ENCODE data around the gene PTPN4. TPM values are rescaled to one million over a fixed set of nuclear protein-coding genes. Genes with fewer than 3 reads are reported as not detected.

The PTPN4 gene
- total and polyA plus RNA-seq, 9 donors: 6.3 to 36.3 (median 14.1) TPM

DNA sequence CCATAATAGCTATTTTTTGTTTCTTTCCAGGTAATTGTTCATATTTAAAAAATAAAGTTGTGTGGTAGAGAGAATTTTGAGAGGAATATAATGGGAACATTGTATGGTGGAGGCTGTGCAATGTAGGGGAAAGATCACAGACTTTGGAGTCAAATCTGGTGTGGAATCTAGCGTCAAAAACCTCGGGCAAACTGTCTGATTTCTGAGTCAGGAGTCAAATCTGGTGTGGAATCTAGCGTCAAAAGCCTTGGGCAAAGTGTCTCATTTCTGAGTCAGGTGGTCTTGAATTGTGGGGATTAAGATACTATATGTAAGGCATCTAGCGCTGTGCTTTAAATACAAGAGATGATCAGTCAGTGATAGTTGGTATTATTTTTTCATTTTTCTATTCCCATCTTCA, 5.1 kb downstream of the PTPN4 start:
- H3K27ac ChIP-seq (ENCODE audit: low read length): no peak overlapping the region
- H3K36me3 ChIP-seq (ENCODE audit: control insufficient read depth, insufficient read depth, low read length): no peaks in the 10 kb centered on the region
- DNase-seq: no peak
- no peaks in the 10 kb centered on the region for H3K27me3 ChIP-seq (ENCODE audit: control insufficient read depth, insufficient read depth, low read length)
- H3K9me3 ChIP-seq (replicated peaks; ENCODE audit: control insufficient read depth, low read depth, low read length): no peaks in the 10 kb centered on the region
- 83% methylated on average over 2 of the region's 4 CpGs for WGBS (ENCODE audit: insufficient coverage)
- no peaks in the 10 kb centered on the region for H3K4me1 ChIP-seq (ENCODE audit: control insufficient read depth, insufficient read depth, low read length)
- H3K4me3 ChIP-seq (ENCODE audit: low read length): no peak overlapping the region

- no peak overlapping the region for H3K4me3 ChIP-seq (ENCODE audit: low read length)
- H3K27me3 ChIP-seq (ENCODE audit: control insufficient read depth, insufficient read depth, low read length): no peaks in the 10 kb centered on the region
- WGBS (ENCODE audit: insufficient coverage): 93% methylated on average over 5 of the region's 5 CpGs
- no peak overlapping the region for H3K27ac ChIP-seq (ENCODE audit: low read length)
- H3K4me1 ChIP-seq (ENCODE audit: control insufficient read depth, insufficient read depth, low read length): no peaks in the 10 kb centered on the region
- H3K36me3 ChIP-seq (ENCODE audit: control insufficient read depth, insufficient read depth, low read length): no peaks in the 10 kb centered on the region
- no peak for DNase-seq
- H3K9me3 ChIP-seq (replicated peaks; ENCODE audit: control insufficient read depth, low read depth, low read length): no peaks in the 10 kb centered on the region
Observed at GRCh38 chr2:119765433-119766002, 5.8 kb downstream of the PTPN4 start.

DNA sequence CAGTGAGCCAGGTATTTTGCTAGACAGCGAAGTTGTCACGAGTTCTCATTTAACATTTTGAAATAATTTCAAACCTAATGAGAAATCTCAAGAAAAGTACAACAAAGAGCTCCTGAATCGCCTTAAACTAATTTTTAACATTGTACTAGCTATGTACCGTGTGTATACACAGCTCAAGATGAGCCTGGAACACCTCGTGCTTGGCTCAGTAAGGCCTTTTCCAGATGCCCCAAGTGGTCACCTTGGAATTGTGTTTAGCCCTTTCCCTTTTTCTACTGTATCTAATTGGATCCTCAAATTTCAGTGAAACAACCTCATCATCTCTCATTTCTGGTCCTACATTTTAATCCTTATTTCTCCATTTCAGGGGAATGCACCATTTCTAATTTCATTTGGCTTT, 7.2 kb downstream of the PTPN4 start:
- no peaks in the 10 kb centered on the region for H3K27me3 ChIP-seq (ENCODE audit: control insufficient read depth, insufficient read depth, low read length)
- DNase-seq: no peak
- H3K9me3 ChIP-seq (replicated peaks; ENCODE audit: control insufficient read depth, low read depth, low read length): no peaks in the 10 kb centered on the region
- no peaks in the 10 kb centered on the region for H3K4me1 ChIP-seq (ENCODE audit: control insufficient read depth, insufficient read depth, low read length)
- H3K4me3 ChIP-seq (ENCODE audit: low read length): no peak overlapping the region
- H3K27ac ChIP-seq (ENCODE audit: low read length): no peak overlapping the region
- WGBS (ENCODE audit: insufficient coverage): 66% methylated on average over 3 of the region's 5 CpGs
- no peaks in the 10 kb centered on the region for H3K36me3 ChIP-seq (ENCODE audit: control insufficient read depth, insufficient read depth, low read length)

GRCh38 chr2:119768742-119769141, 9.0 kb downstream of the PTPN4 start:
- no peaks in the 10 kb centered on the region for H3K4me1 ChIP-seq (ENCODE audit: control insufficient read depth, insufficient read depth, low read length)

GRCh38 chr2:119769645-119770044, 9.9 kb downstream of the PTPN4 start:
- H3K9me3 ChIP-seq (replicated peaks; ENCODE audit: control insufficient read depth, low read depth, low read length): peaks cover 2% of the 10 kb centered on the region
- H3K36me3 ChIP-seq (ENCODE audit: control insufficient read depth, insufficient read depth, low read length): no peaks in the 10 kb centered on the region
- no peak overlapping the region for H3K4me3 ChIP-seq (ENCODE audit: low read length)
- DNase-seq: no peak
- H3K4me1 ChIP-seq (ENCODE audit: control insufficient read depth, insufficient read depth, low read length): no peaks in the 10 kb centered on the region
- no peaks in the 10 kb centered on the region for H3K27me3 ChIP-seq (ENCODE audit: control insufficient read depth, insufficient read depth, low read length)
- WGBS (ENCODE audit: insufficient coverage): no CpG with 5 or more reads among the region's 3 CpGs
- H3K27ac ChIP-seq (ENCODE audit: low read length): no peak overlapping the region

More at GRCh38 chr2:119768742-119769141, 9.0 kb downstream of the PTPN4 start:
- no peaks in the 10 kb centered on the region for H3K9me3 ChIP-seq (replicated peaks; ENCODE audit: control insufficient read depth, low read depth, low read length)
- no peak overlapping the region for H3K27ac ChIP-seq (ENCODE audit: low read length)
- H3K36me3 ChIP-seq (ENCODE audit: control insufficient read depth, insufficient read depth, low read length): no peaks in the 10 kb centered on the region
- no peaks in the 10 kb centered on the region for H3K27me3 ChIP-seq (ENCODE audit: control insufficient read depth, insufficient read depth, low read length)
- 60% methylated on average over 1 of the region's 1 CpG for WGBS (ENCODE audit: insufficient coverage)
- no peak for DNase-seq
- no peak overlapping the region for H3K4me3 ChIP-seq (ENCODE audit: low read length)

- peaks cover 2% of the 10 kb centered on the region for H3K9me3 ChIP-seq (replicated peaks; ENCODE audit: control insufficient read depth, low read depth, low read length)
- DNase-seq: no peak
- WGBS (ENCODE audit: insufficient coverage): 83% methylated on average over 1 of the region's 2 CpGs
- H3K4me1 ChIP-seq (ENCODE audit: control insufficient read depth, insufficient read depth, low read length): no peaks in the 10 kb centered on the region
- no peak overlapping the region for H3K27ac ChIP-seq (ENCODE audit: low read length)
- no peak overlapping the region for H3K4me3 ChIP-seq (ENCODE audit: low read length)
- H3K27me3 ChIP-seq (ENCODE audit: control insufficient read depth, insufficient read depth, low read length): no peaks in the 10 kb centered on the region
- no peaks in the 10 kb centered on the region for H3K36me3 ChIP-seq (ENCODE audit: control insufficient read depth, insufficient read depth, low read length)
Observed at GRCh38 chr2:119771331-119771730, 11.6 kb downstream of the PTPN4 start.

DNA sequence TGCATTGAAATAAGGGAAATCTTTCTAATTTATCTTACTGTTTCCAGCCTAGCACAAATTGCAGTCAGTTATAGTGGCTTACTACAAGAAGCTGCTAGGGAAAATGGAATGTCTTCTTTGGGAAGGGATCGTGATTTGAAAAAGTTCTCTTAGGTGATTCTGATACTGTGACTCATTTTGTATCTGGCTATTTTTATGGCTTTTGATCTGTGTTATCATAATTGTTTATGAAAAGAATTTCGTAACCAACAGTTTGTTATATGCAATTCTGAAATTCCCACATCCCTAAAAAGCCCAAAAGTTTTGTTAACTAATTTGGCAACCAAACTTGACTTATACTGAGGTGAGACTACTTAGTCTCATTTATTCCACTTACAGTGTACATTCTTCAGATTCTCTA, 12.4 kb downstream of the PTPN4 start:
- H3K27me3 ChIP-seq (ENCODE audit: control insufficient read depth, insufficient read depth, low read length): no peaks in the 10 kb centered on the region
- WGBS (ENCODE audit: insufficient coverage): no CpG with 5 or more reads among the region's 2 CpGs
- no peaks in the 10 kb centered on the region for H3K36me3 ChIP-seq (ENCODE audit: control insufficient read depth, insufficient read depth, low read length)
- no peak overlapping the region for H3K4me3 ChIP-seq (ENCODE audit: low read length)
- H3K4me1 ChIP-seq (ENCODE audit: control insufficient read depth, insufficient read depth, low read length): no peaks in the 10 kb centered on the region
- H3K27ac ChIP-seq (ENCODE audit: low read length): no peak overlapping the region
- peaks cover 2% of the 10 kb centered on the region for H3K9me3 ChIP-seq (replicated peaks; ENCODE audit: control insufficient read depth, low read depth, low read length)
- no peak for DNase-seq

GRCh38 chr2:119772767-119773166, 13.0 kb downstream of the PTPN4 start:
- no peak overlapping the region for H3K27ac ChIP-seq (ENCODE audit: low read length)
- DNase-seq: no peak
- H3K4me1 ChIP-seq (ENCODE audit: control insufficient read depth, insufficient read depth, low read length): no peaks in the 10 kb centered on the region
- 100% methylated on average over 3 of the region's 4 CpGs for WGBS (ENCODE audit: insufficient coverage)
- H3K36me3 ChIP-seq (ENCODE audit: control insufficient read depth, insufficient read depth, low read length): no peaks in the 10 kb centered on the region
- H3K4me3 ChIP-seq (ENCODE audit: low read length): no peak overlapping the region
- no peaks in the 10 kb centered on the region for H3K27me3 ChIP-seq (ENCODE audit: control insufficient read depth, insufficient read depth, low read length)
- peaks cover 2% of the 10 kb centered on the region for H3K9me3 ChIP-seq (replicated peaks; ENCODE audit: control insufficient read depth, low read depth, low read length)

DNA sequence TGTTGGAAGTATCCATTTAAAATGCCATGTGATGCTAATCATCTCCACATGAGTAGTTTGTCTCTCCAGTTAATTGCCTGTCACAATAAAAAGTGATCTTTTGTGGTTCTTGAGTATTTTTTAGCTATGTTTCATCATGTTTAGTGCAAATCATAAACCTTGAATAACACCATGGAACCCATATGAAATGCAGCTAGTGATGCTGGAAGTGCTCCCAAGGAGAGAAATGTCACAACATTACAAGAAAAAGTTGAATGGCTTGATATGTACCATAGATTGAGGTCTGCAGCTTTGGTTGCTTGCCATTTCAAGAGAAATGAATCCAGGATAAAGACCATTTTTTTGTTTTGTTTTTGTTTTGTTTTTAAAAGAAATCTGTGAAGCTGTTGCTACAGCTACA, 14.3 kb downstream of the PTPN4 start:
- H3K36me3 ChIP-seq (ENCODE audit: control insufficient read depth, insufficient read depth, low read length): no peaks in the 10 kb centered on the region
- H3K4me3 ChIP-seq (ENCODE audit: low read length): no peak overlapping the region
- H3K4me1 ChIP-seq (ENCODE audit: control insufficient read depth, insufficient read depth, low read length): no peaks in the 10 kb centered on the region
- peaks cover 2% of the 10 kb centered on the region for H3K9me3 ChIP-seq (replicated peaks; ENCODE audit: control insufficient read depth, low read depth, low read length)
- no peak for DNase-seq
- no peaks in the 10 kb centered on the region for H3K27me3 ChIP-seq (ENCODE audit: control insufficient read depth, insufficient read depth, low read length)
- H3K27ac ChIP-seq (ENCODE audit: low read length): no peak overlapping the region

- peaks cover 2% of the 10 kb centered on the region for H3K9me3 ChIP-seq (replicated peaks; ENCODE audit: control insufficient read depth, low read depth, low read length)
- DNase-seq: no peak
- no peak overlapping the region for H3K4me3 ChIP-seq (ENCODE audit: low read length)
- no peaks in the 10 kb centered on the region for H3K4me1 ChIP-seq (ENCODE audit: control insufficient read depth, insufficient read depth, low read length)
- 80% methylated on average over 1 of the region's 6 CpGs for WGBS (ENCODE audit: insufficient coverage)
- H3K27me3 ChIP-seq (ENCODE audit: control insufficient read depth, insufficient read depth, low read length): no peaks in the 10 kb centered on the region
- H3K27ac ChIP-seq (ENCODE audit: low read length): no peak overlapping the region
- H3K36me3 ChIP-seq (ENCODE audit: control insufficient read depth, insufficient read depth, low read length): no peaks in the 10 kb centered on the region
Observed at GRCh38 chr2:119775102-119775501, 15.4 kb downstream of the PTPN4 start.
